ENCODE results near the gene ASB18.

Gene ASB18

GRCh38 chr2:236200378-236200777 lies 63.8 kb downstream of the ASB18 start:
- no peak for DNase-seq (ENCODE audit: low read depth)
- no peak for TF ChIP-seq CTCF (conservative IDR thresholded peaks at IDR 0.05; ENCODE audit: low read depth, low read length)
- H3K4me3 ChIP-seq (ENCODE audit: low read length) = no peak overlapping the region

- TF ChIP-seq CTCF (conservative IDR thresholded peaks at IDR 0.05; ENCODE audit: low read depth, low read length) = no peak
- DNase-seq (ENCODE audit: low read depth) = no peak
Measured at GRCh38 chr2:236196366-236196765, 67.8 kb downstream of the ASB18 start.

GRCh38 chr2:236195726-236196125 lies 68.5 kb downstream of the ASB18 start:
- H3K4me3 ChIP-seq (ENCODE audit: low read length) = no peak overlapping the region
- DNase-seq (ENCODE audit: low read depth) = peak; percentile 21
- TF ChIP-seq CTCF (conservative IDR thresholded peaks at IDR 0.05; ENCODE audit: low read depth, low read length) = no peak

More at GRCh38 chr2:236196366-236196765, 67.8 kb downstream of the ASB18 start:
- no peak overlapping the region for H3K4me3 ChIP-seq (ENCODE audit: low read length)

- no peak overlapping the region for H3K4me3 ChIP-seq (ENCODE audit: low read length)
- no peak for TF ChIP-seq CTCF (conservative IDR thresholded peaks at IDR 0.05; ENCODE audit: low read depth, low read length)
- DNase-seq (ENCODE audit: low read depth) = no peak
Measured at GRCh38 chr2:236194786-236195185, 69.4 kb downstream of the ASB18 start.

- H3K4me3 ChIP-seq (ENCODE audit: low read length) = no peak overlapping the region
- DNase-seq (ENCODE audit: low read depth) = no peak
- TF ChIP-seq CTCF (conservative IDR thresholded peaks at IDR 0.05; ENCODE audit: low read depth, low read length) = no peak
Measured at GRCh38 chr2:236193026-236193425, 71.2 kb downstream of the ASB18 start.

GRCh38 chr2:236190674-236191073 lies 73.5 kb downstream of the ASB18 start:
- no peak overlapping the region for H3K4me3 ChIP-seq (ENCODE audit: low read length)
- no peak for TF ChIP-seq CTCF (conservative IDR thresholded peaks at IDR 0.05; ENCODE audit: low read depth, low read length)
- DNase-seq (ENCODE audit: low read depth) = no peak

GRCh38 chr2:236184701-236185100 lies 79.5 kb downstream of the ASB18 start:
- no peak for DNase-seq (ENCODE audit: low read depth)
- no peak for TF ChIP-seq CTCF (conservative IDR thresholded peaks at IDR 0.05; ENCODE audit: low read depth, low read length)
- no peak overlapping the region for H3K4me3 ChIP-seq (ENCODE audit: low read length)
